Common myeloid progenitor, CD34-positive (primary cell): ENCODE data around the gene SLC2A13.

Experiments used
- CTCF ChIA-PET: fragments of 350-600 bp; sonication (Branson Sonifier 250); formaldehyde crosslinking; loops from one replicate; lab custom pipeline; 2021; ENCODE audit warnings: antibody characterized with exemption; lab: Charles Lee
- POLR2A ChIA-PET: fragments of 350-600 bp; sonication (Branson Sonifier 250); formaldehyde crosslinking; loops from one replicate; lab custom pipeline; 2021; ENCODE audit warnings: antibody characterized with exemption; lab: Charles Lee
- DNase-seq, 3 donors: peaks; one replicate each; pipeline versions ENCODE4 v3.0.0 to v3.0.0-alpha.2; 2013
- H3K27ac ChIP-seq, 2 experiments: 1 replicate in 1 of 2; 2 replicates in 1 of 2; pipeline ENCODE4 v1.7.0; 2013; ENCODE audit warnings: inconsistent platforms in 2 of 2, low read length in 2 of 2, mild to moderate bottlenecking in 2 of 2, low read depth in 1 of 2, moderate library complexity in 1 of 2; ENCODE audit not compliant: severe bottlenecking in 2 of 2, insufficient read depth in 1 of 2, poor library complexity in 1 of 2
- H3K27me3 ChIP-seq, 5 experiments: replicated peaks in 2 of 5; 1 replicate in 3 of 5; 2 replicates in 2 of 5; pipeline versions ENCODE4 v1.6.1 to v1.7.0; 2013; ENCODE audit warnings: low read length in 4 of 5, mild to moderate bottlenecking in 2 of 5, moderate library complexity in 2 of 5, inconsistent platforms in 1 of 5; ENCODE audit not compliant: insufficient read depth in 5 of 5, control insufficient read depth in 4 of 5
- H3K36me3 ChIP-seq, 4 experiments: 1 replicate in 2 of 4; 2 replicates in 2 of 4; pipeline versions ENCODE4 v1.6.1 to v1.7.0; 2013; ENCODE audit warnings: low read length in 3 of 4, control low read depth in 1 of 4, mild to moderate bottlenecking in 1 of 4; ENCODE audit not compliant: control insufficient read depth in 4 of 4, insufficient read depth in 4 of 4
- H3K4me1 ChIP-seq, 4 experiments: 1 replicate in 3 of 4; 2 replicates in 1 of 4; pipeline versions ENCODE4 v1.6.1 to v1.7.1; 2013; ENCODE audit warnings: low read length in 3 of 4, mild to moderate bottlenecking in 3 of 4, control low read depth in 1 of 4, inconsistent platforms in 1 of 4, moderate library complexity in 1 of 4; ENCODE audit not compliant: control insufficient read depth in 4 of 4, insufficient read depth in 4 of 4; ENCODE audit errors: control extremely low read depth in 1 of 4
- H3K4me3 ChIP-seq, 7 experiments: 1 replicate in 4 of 7; 2 replicates in 3 of 7; pipeline versions ENCODE4 v1.5.1 to v1.7.0; 2013; ENCODE audit warnings: mild to moderate bottlenecking in 7 of 7, low read length in 6 of 7, moderate library complexity in 6 of 7, inconsistent platforms in 2 of 7, low read depth in 2 of 7, control low read depth in 1 of 7; ENCODE audit not compliant: insufficient read depth in 4 of 7, control insufficient read depth in 1 of 7; ENCODE audit errors: extremely low read depth in 1 of 7
- H3K9me3 ChIP-seq, 5 experiments: 1 replicate in 4 of 5; 2 replicates in 1 of 5; pipeline versions ENCODE4 v1.6.1 to v1.7.1; 2013; ENCODE audit warnings: low read length in 4 of 5, mild to moderate bottlenecking in 2 of 5, inconsistent platforms in 1 of 5, low read depth in 1 of 5, moderate library complexity in 1 of 5; ENCODE audit not compliant: control insufficient read depth in 4 of 5, insufficient read depth in 2 of 5; ENCODE audit errors: control extremely low read depth in 1 of 5
- WGBS: methylation state at CpG from one replicate; pipeline ENCODE4 v1.1.5; 2013; ENCODE audit not compliant: insufficient coverage; 5-methylcytosine and 5-hydroxymethylcytosine counted together

Gene SLC2A13

DNA sequence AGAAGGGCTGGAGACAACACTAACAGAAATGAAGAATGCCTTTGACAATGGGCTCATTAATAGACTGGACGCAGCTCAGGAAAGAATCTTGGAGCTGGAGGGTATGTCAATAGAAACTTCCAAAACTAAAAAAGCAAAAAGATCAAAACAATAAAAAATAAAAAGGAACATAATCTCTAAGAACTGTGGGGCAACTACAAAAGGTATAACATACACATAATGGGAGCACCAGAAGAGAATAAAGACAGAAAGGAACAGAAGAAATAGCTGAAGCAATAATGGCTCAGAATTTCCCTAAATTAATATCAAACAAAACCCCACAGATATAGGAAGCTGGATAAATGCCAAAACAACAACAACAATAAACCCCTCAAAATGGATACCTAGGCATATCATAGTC, 362.2 kb downstream of the SLC2A13 start:
- POLR2A ChIA-PET = no interaction called here
- Histone ChIP-seq H3K4me1 (no peaks in the 10 kb centered on the region), H3K27me3 (no peaks in the 10 kb centered on the region), H3K27ac (no peak overlapping the region), H3K36me3 (no peaks in the 10 kb centered on the region), H3K9me3 (peaks cover 0 to 2% (median 0%) of the 10 kb centered on the region in 5 experiments), H3K4me3 (no peak overlapping the region)
- CTCF ChIA-PET = no interaction called here
- no CpG with 5 or more reads among the region's 1 CpG for WGBS
- DNase-seq = no peak

DNA sequence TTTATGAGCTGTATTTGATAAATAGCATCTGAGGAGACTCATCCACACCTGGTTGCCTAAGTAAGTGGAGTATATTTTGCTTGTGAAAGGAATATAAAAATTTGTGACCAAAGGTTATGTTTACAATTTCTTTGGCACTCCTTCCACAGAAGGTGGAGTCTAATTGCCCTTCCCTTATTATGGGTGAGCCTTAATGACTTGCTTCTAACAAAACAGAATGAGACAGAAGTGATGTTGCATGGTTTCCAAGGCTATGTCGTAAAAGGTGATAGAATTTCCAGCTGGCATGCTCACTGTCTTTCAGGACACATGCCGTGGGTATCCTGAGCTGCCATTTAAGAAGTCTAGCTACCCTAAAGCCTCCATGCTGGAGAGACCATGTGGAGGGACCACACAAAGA, 369.5 kb downstream of the SLC2A13 start:
- ChIA-PET CTCF (no interaction called here), POLR2A (no interaction called here)
- WGBS = 87% methylated on average over 2 of the region's 2 CpGs

DNA sequence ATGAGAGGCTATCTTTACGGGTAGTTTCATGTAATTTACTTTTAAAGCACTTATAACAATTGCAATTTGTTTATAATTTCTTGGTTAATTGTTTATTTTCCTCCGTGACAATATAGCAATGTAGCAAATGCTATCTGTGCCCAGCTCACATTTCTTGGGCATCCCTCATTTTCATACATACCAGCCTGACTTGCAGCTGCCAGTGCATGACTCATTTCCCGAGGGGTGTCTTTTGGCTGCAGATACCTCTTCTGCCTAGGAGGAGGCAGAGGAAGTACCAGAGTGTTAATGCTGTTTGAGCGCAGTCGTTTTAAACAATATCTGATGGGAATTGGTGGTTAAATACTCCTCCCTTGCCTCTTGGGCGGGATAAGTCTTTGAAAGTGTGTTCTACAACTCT, 382.1 kb downstream of the SLC2A13 start:
- no peak overlapping the region for H3K4me3 ChIP-seq
- peaks cover 0 to 2% (median 0%) of the 10 kb centered on the region in 5 experiments for H3K27me3 ChIP-seq
- H3K9me3 ChIP-seq = no peaks in the 10 kb centered on the region
- CTCF ChIA-PET = no interaction called here
- H3K4me1 ChIP-seq = no peaks in the 10 kb centered on the region
- no peak overlapping the region for H3K27ac ChIP-seq
- no peaks in the 10 kb centered on the region for H3K36me3 ChIP-seq
- POLR2A ChIA-PET = no interaction called here
- DNase-seq = no peak
- 73% methylated on average over 4 of the region's 6 CpGs for WGBS

More for the DNA sequence above, 369.5 kb downstream of the SLC2A13 start:
- no peak overlapping the region for H3K27ac ChIP-seq
- DNase-seq = no peak
- peaks cover 0 to 14% (median 5%) of the 10 kb centered on the region in 5 experiments for H3K9me3 ChIP-seq
- no peaks in the 10 kb centered on the region for H3K27me3 ChIP-seq
- no peaks in the 10 kb centered on the region for H3K36me3 ChIP-seq
- no peaks in the 10 kb centered on the region for H3K4me1 ChIP-seq
- no peak overlapping the region for H3K4me3 ChIP-seq

DNA sequence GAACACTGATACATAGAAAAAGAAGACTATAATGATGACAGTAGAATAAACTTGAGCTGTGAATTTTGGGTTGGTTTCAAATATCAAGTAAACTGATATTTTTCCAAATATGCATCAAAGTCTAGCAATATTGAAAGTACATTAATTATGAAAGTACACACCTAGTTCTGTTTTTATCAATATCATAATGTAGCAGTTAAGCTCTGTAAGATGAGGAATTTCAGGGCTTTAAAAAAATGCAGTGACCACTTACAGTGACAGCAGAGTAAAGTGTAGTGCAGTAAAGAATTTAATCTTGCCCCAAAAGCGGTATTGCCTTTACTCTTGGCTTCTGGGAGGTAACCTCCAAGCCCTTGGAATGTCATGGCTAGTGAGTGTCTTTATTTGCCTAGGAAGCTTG, 383.4 kb downstream of the SLC2A13 start:
- DNase-seq = no peak
- ChIA-PET POLR2A (no interaction called here), CTCF (no interaction called here)
- Histone ChIP-seq H3K36me3 (no peaks in the 10 kb centered on the region), H3K4me3 (no peak overlapping the region), H3K4me1 (no peaks in the 10 kb centered on the region), H3K27ac (no peak overlapping the region), H3K27me3 (peaks cover 0 to 2% (median 0%) of the 10 kb centered on the region in 5 experiments), H3K9me3 (no peaks in the 10 kb centered on the region)
- WGBS = 100% methylated on average over 1 of the region's 1 CpG

DNA sequence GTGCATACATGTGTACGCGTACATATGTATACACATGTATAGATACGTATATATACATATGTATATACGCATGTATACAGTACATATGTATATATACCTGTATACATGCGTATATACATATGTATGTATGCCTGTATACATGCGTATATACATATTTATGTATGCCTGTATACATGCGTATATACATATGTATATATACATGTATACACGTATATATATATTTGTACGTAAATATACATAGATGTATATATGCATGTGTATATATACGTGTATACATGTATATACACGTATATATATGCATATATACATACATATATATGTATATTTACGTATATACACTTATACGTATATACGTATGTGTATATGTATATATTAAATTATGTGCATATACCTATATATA, 392.3 kb downstream of the SLC2A13 start:
- Histone ChIP-seq H3K4me1 (no peaks in the 10 kb centered on the region), H3K27me3 (no peaks in the 10 kb centered on the region), H3K4me3 (no peak overlapping the region), H3K9me3 (peaks cover 0 to 4% (median 0%) of the 10 kb centered on the region in 5 experiments), H3K27ac (no peak overlapping the region), H3K36me3 (no peaks in the 10 kb centered on the region)
- CTCF ChIA-PET = no interaction called here
- no peak for DNase-seq
- no CpG with 5 or more reads among the region's 14 CpGs for WGBS
- POLR2A ChIA-PET = no interaction called here

DNA sequence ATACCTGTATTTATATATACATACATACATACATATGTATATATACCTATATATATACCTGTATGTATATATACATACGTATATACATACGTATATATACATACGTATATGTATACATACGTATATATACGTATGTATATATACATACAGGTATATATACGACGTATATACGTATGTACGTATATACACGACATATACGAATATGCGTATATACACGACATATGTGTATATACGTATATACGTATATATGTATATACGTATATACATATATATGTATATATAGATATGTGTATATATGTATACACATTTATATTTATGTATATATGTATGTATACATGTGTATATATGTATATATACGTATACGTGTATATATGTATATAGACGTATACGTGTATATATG, 393.5 kb downstream of the SLC2A13 start:
- WGBS = no CpG with 5 or more reads among the region's 20 CpGs
- Histone ChIP-seq H3K4me1 (no peaks in the 10 kb centered on the region), H3K27ac (no peak overlapping the region), H3K27me3 (no peaks in the 10 kb centered on the region), H3K9me3 (peaks cover 0 to 4% (median 0%) of the 10 kb centered on the region in 5 experiments), H3K4me3 (no peak overlapping the region), H3K36me3 (no peaks in the 10 kb centered on the region)
- DNase-seq = no peak
- POLR2A ChIA-PET = no interaction called here
- CTCF ChIA-PET = no interaction called here
